Upper lobe of left lung (tissue), 6 donors: Measurements from ENCODE around the gene BEGAIN. TPM values are rescaled to one million over a fixed set of nuclear protein-coding genes. Genes with fewer than 3 reads are reported as not detected.

Experiments
- ATAC-seq, 2 donors: fragments of 200-7000 bp; cut with Tn5 transposase; one replicate each; pipeline ENCODE4 v1.9.1; 2022; ENCODE audit warnings: mild to moderate bottlenecking in 2 of 2, moderate library complexity in 2 of 2; ENCODE audit not compliant: low FRiP score in 2 of 2
- DNase-seq, 2 donors: peaks; one replicate each; pipeline ENCODE4 v3.0.0-alpha.2; 2019 to 2020
- H3K27ac ChIP-seq, 4 donors: fragments of 200-600 bp; sonication (generic); one replicate each; pipeline ENCODE4 v1.5.1; 2016 to 2019
- H3K27me3 ChIP-seq, 4 donors: fragments of 200-600 bp; sonication (generic); one replicate each; pipeline ENCODE4 v1.5.1; 2017 to 2019
- H3K36me3 ChIP-seq, 4 donors: fragments of 200-600 bp; sonication (generic); one replicate each; pipeline ENCODE4 v1.5.1; 2016 to 2019
- H3K4me1 ChIP-seq, 4 donors: fragments of 200-600 bp; sonication (generic); one replicate each; pipeline ENCODE4 v1.5.1; 2018 to 2019
- H3K4me3 ChIP-seq, 4 donors: fragments of 200-600 bp; sonication (generic); one replicate each; pipeline ENCODE4 v1.5.1; 2017 to 2019; ENCODE audit warnings: mild to moderate bottlenecking in 2 of 4, moderate library complexity in 1 of 4
- H3K9me3 ChIP-seq, 4 donors: fragments of 200-600 bp; sonication (generic); one replicate each; pipeline ENCODE4 v1.5.1; 2018 to 2019
- EP300 ChIP-seq, 4 donors: sonication (generic); formaldehyde crosslinking; IDR thresholded peaks; one replicate each; pipeline ENCODE4 v1.5.1; 2017; ENCODE audit warnings: antibody characterized with exemption in 4 of 4, control low read depth in 2 of 4
- POLR2A ChIP-seq, 4 donors: fragments of 450-650 bp; IDR thresholded peaks; one replicate each; pipeline ENCODE4 v1.5.1; 2016 to 2017; ENCODE audit warnings: antibody characterized with exemption in 4 of 4, mild to moderate bottlenecking in 2 of 4
- POLR2AphosphoS5 ChIP-seq, 2 donors: sonication (generic); formaldehyde crosslinking; IDR thresholded peaks; one replicate each; pipeline ENCODE4 v1.5.1; 2017; ENCODE audit warnings: antibody characterized with exemption in 2 of 2
- WGBS, 2 donors: methylation state at CpG; one replicate each; pipeline ENCODE4 v1.1.5; 2017 to 2018; 5-methylcytosine and 5-hydroxymethylcytosine counted together
- total RNA-seq, 6 donors: library from RNA; depleted of rRNA in 4 of 6; stranded (reverse); fragments of >200 nt in 4 of 6; gene quantifications; one replicate each; pipeline versions ENCODE4 v1.1.0 to v1.2.1, GENCODE V29; 2016 to 2021
- TF ChIP-seq, protein P1 (sequence below), 6 experiments: fragments of 450-650 bp in 4 of 6; fragments of 200-600 bp in 2 of 6; sonication (generic) in 2 of 6; IDR thresholded peaks; one replicate each; pipeline ENCODE4 v1.5.1; 2016 to 2019; ENCODE audit warnings: antibody characterized with exemption in 6 of 6
- donor health status: DM: no; HTN: no; CAD: no; lungs with moderate emphysema.
- donor health status: DM: no; HTN: yes; CAD: no; lungs with severe emphysema.

Gene BEGAIN
- total RNA-seq, 6 donors from 2014 or later, result under 0.01 to 2.0 (median 0.88) TPM

DNA sequence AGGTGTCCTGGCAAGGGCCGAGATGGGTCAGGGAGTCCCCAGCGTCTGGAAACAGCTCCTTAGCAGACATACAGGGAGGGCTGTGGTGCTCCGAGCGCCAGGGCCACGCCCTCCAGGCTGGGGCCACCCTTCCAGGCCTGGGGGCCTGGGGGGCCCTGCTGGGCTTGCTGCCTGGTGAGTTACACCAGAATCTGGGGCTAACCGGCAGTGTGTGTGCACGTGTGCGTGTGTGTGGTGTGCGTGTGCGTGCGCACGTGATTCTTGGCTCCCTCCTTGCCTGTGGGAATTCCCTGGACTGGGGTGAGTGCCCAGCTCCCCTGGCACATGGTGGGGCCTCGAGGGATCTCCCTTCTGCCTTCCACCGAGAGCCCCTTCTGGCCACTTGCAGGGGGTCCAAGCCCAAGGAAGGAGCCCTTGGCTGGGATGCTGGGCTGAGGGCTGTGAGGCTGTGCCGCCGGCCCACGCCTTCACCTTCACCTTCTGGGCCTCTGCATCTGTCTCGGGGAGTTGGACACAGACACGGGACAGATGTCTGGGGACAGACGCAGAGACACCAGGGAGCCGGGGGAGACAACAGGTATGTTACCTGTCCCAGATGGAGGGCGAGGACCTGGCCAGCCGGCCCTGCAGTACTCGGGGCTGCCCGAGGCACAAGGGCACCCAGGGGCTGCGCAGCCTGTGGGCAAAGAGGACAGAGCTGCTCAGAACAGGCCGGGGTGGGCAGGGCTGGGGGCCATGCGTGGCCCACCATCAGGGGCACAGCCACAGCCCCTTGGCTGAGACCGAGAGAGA is 37.2 kb downstream of the BEGAIN start:
- peak in 1 of 2 donors; percentile 78 for DNase-seq
- TF ChIP-seq POLR2AphosphoS5 (IDR thresholded peaks at IDR 0.05) (no peak), EP300 (IDR thresholded peaks at IDR 0.05) (no peak), POLR2A (IDR thresholded peaks at IDR 0.05) (no peak)
- TF ChIP-seq, protein P1, sequence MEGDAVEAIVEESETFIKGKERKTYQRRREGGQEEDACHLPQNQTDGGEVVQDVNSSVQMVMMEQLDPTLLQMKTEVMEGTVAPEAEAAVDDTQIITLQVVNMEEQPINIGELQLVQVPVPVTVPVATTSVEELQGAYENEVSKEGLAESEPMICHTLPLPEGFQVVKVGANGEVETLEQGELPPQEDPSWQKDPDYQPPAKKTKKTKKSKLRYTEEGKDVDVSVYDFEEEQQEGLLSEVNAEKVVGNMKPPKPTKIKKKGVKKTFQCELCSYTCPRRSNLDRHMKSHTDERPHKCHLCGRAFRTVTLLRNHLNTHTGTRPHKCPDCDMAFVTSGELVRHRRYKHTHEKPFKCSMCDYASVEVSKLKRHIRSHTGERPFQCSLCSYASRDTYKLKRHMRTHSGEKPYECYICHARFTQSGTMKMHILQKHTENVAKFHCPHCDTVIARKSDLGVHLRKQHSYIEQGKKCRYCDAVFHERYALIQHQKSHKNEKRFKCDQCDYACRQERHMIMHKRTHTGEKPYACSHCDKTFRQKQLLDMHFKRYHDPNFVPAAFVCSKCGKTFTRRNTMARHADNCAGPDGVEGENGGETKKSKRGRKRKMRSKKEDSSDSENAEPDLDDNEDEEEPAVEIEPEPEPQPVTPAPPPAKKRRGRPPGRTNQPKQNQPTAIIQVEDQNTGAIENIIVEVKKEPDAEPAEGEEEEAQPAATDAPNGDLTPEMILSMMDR (IDR thresholded peaks at IDR 0.05), result no peak
- H3K4me1 ChIP-seq, result peaks cover 10 to 34% (median 26%) of the 10 kb centered on the region in 4 donors
- H3K9me3 ChIP-seq, result no peaks in the 10 kb centered on the region
- H3K27me3 ChIP-seq, result peaks cover 0 to 5% (median 0%) of the 10 kb centered on the region in 4 donors
- no peak overlapping the region for H3K27ac ChIP-seq
- no peak overlapping the region for H3K4me3 ChIP-seq
- H3K36me3 ChIP-seq, result no peaks in the 10 kb centered on the region
- WGBS, 2 donors, result 71 to 74% methylated on average over 11 to 29 of the region's 29 CpGs
- no peak for ATAC-seq

DNA sequence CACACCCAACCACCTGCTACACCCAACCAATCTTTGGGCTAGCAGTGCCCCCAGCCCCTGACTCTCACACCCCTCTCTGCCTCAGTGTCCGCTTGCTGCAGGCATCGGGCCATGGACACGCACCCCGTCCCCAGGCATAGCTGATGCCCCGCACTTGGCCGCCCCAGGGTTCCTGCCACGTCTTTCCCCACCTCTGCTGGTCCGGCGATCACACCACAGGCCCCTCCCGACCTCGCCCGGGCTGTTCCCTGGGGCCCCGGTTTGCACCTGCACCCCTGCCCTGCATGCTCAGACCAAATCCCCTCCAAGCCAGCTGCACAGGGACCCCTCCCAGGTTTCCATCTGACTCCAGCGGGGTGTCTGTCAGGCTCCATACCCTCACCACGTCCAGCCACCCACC is 38.3 kb downstream of the BEGAIN start:
- Histone ChIP-seq H3K9me3 (no peaks in the 10 kb centered on the region), H3K4me1 (peaks cover 10 to 34% (median 26%) of the 10 kb centered on the region in 4 donors), H3K4me3 (no peak overlapping the region), H3K27me3 (peaks cover 0 to 5% (median 0%) of the 10 kb centered on the region in 4 donors), H3K36me3 (no peaks in the 10 kb centered on the region), H3K27ac (no peak overlapping the region)
- ATAC-seq, result no peak
- DNase-seq, result peak in 1 of 2 donors; percentile 73
- TF ChIP-seq POLR2A (IDR thresholded peaks at IDR 0.05) (no peak), POLR2AphosphoS5 (IDR thresholded peaks at IDR 0.05) (no peak), EP300 (IDR thresholded peaks at IDR 0.05) (no peak)
- TF ChIP-seq, protein P1 (IDR thresholded peaks at IDR 0.05), result no peak
- 83 to 90% methylated on average over 15 of the region's 15 CpGs for WGBS, 2 donors

DNA sequence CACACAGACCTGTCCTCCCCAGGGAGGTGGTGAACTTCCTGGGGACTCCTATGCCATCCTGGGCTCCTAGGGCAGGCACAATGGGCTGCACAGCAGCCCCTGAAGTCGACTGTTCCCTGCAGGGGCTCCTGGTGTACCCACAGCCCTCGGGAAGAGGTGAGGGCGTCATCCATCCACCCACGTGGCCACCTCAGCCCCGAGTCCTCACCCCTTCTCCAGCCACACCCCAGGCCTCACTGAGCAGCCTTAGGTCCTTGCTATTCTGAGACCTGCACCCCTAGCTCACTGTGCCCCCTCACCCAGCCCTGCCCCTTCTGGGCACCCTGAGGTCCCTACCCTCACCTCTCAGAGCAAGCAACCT is 38.9 kb downstream of the BEGAIN start:
- H3K4me3 ChIP-seq, result no peak overlapping the region
- DNase-seq (peak in 1 of 2 donors; percentile 39), ATAC-seq (no peak)
- peaks cover 0 to 5% (median 0%) of the 10 kb centered on the region in 4 donors for H3K27me3 ChIP-seq
- 50 to 57% methylated on average over 5 of the region's 5 CpGs for WGBS, 2 donors
- no peaks in the 10 kb centered on the region for H3K9me3 ChIP-seq
- H3K27ac ChIP-seq, result peak overlapping the region in 2 of 4 donors; percentile 27 to 83
- H3K4me1 ChIP-seq, result peaks cover 10 to 34% (median 26%) of the 10 kb centered on the region in 4 donors
- TF ChIP-seq POLR2AphosphoS5 (IDR thresholded peaks at IDR 0.05) (no peak), POLR2A (IDR thresholded peaks at IDR 0.05) (no peak), EP300 (IDR thresholded peaks at IDR 0.05) (no peak)
- TF ChIP-seq, protein P1 (IDR thresholded peaks at IDR 0.05), result no peak
- H3K36me3 ChIP-seq, result no peaks in the 10 kb centered on the region

DNA sequence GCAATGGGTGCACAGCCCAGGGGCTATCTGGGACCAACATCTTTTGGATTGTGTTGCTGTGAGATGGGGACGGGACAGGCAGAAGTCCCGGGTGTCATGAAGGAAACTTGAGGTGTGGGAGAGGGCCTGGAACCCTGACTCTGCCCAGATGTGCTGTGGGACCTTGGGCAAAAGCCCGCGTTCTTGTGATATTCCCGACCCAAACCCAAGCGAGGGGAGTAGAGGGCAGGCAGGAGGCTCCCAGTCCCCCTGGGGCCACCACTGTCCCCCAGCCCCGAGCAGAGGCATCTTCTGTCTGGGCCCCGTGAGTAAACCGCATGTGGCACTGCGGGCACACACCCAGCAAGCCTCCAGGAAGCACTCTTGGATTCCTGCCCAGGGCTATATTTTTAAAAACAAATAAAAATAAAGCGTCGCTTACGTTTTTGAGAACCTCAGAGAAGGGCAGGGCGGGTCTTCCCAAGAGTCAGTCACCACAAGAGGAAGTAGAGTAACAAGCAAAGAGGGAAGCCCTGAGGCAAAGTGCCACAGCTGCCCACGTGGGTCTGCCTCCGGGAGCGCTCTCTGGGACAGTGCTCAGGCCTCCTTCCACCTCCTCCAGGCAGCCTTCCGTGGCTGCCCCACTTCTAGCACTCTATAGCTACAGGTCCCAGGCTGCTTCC is 39.5 kb downstream of the BEGAIN start:
- DNase-seq, result peak; percentile 66 to 68
- 25 to 27% methylated on average over 14 to 17 of the region's 18 CpGs for WGBS, 2 donors
- Histone ChIP-seq H3K4me3 (no peak overlapping the region), H3K36me3 (no peaks in the 10 kb centered on the region), H3K27me3 (peaks cover 0 to 5% (median 0%) of the 10 kb centered on the region in 4 donors), H3K4me1 (peaks cover 10 to 34% (median 26%) of the 10 kb centered on the region in 4 donors), H3K27ac (peak overlapping the region in 2 of 4 donors; percentile 27 to 83), H3K9me3 (no peaks in the 10 kb centered on the region)
- peak; percentile 5 to 72 for ATAC-seq
- TF ChIP-seq, protein P1 (IDR thresholded peaks at IDR 0.05), result no peak
- no peak for TF ChIP-seq POLR2A (IDR thresholded peaks at IDR 0.05)
- TF ChIP-seq POLR2AphosphoS5 (IDR thresholded peaks at IDR 0.05), result no peak
- no peak for TF ChIP-seq EP300 (IDR thresholded peaks at IDR 0.05)
